Activated CD4-positive, alpha-beta memory T cell treated with anti-CD3 and anti-CD28 coated beads, Interleukin-2, amount 10 ng/mL, durations not matched to agents 7 days and 5 days (primary cell): ENCODE measurements around the gene DICER1. TPM values are rescaled to one million over a fixed set of nuclear protein-coding genes. Genes with fewer than 3 reads are reported as not detected.
A peak's percentile ranks its signal among the peaks of the same experiment; 100 is the strongest.
"Not testable (repeated sequence)": the region's sequence is repeated elsewhere in the genome, so short reads cannot be mapped to it uniquely, and the experiment has no call there.

Source experiments
- CTCF ChIA-PET: fragments of 350-600 bp; sonication (Branson Sonifier 250); formaldehyde crosslinking; loops from one replicate; lab custom pipeline; 2021; ENCODE audit warnings: antibody characterized with exemption, inconsistent platforms; lab: Charles Lee
- POLR2A ChIA-PET: fragments of 350-600 bp; sonication (Branson Sonifier 250); formaldehyde crosslinking; loops from one replicate; lab custom pipeline; 2021; ENCODE audit warnings: antibody characterized with exemption; lab: Charles Lee
- DNase-seq: peaks from one replicate; pipeline ENCODE4 v3.0.0-alpha.2; 2020
- H3K27ac Mint-ChIP-seq: one replicate; pipeline ENCODE4 v1.8.0; 2021; ENCODE audit warnings: mild to moderate bottlenecking, mixed read lengths
- H3K27me3 Mint-ChIP-seq: one replicate; pipeline ENCODE4 v1.8.0; 2021; ENCODE audit warnings: mixed read lengths
- H3K36me3 Mint-ChIP-seq: one replicate; pipeline ENCODE4 v1.8.0; 2021; ENCODE audit warnings: low read depth, mixed read lengths
- H3K4me1 Mint-ChIP-seq: one replicate; pipeline ENCODE4 v1.8.0; 2021; ENCODE audit warnings: mixed read lengths
- H3K4me3 Mint-ChIP-seq: one replicate; pipeline ENCODE4 v1.8.0; 2021; ENCODE audit warnings: mild to moderate bottlenecking, mixed read lengths
- H3K9me3 Mint-ChIP-seq: one replicate; pipeline ENCODE4 v1.8.0; 2021; ENCODE audit warnings: mixed read lengths
- total RNA-seq, 2 experiments: library from RNA; stranded (reverse); gene quantifications; one replicate each; pipeline ENCODE4 v1.2.3, GENCODE V29; 2021

Gene DICER1
- total RNA-seq, 2 experiments from 2014 or later: 46.9 to 52.8 TPM

GRCh38 chr14:95182379-95182778 lies 25.1 kb upstream of the DICER1 start:
- CTCF ChIA-PET: no interaction called here
- H3K4me1 Mint-ChIP-seq: no peaks in the 10 kb centered on the region
- no peak overlapping the region for H3K4me3 Mint-ChIP-seq
- no peaks in the 10 kb centered on the region for H3K36me3 Mint-ChIP-seq
- no peaks in the 10 kb centered on the region for H3K9me3 Mint-ChIP-seq
- POLR2A ChIA-PET: no interaction called here
- no peak overlapping the region for H3K27ac Mint-ChIP-seq
- DNase-seq: no peak
- H3K27me3 Mint-ChIP-seq: peaks cover 16% of the 10 kb centered on the region

- no peak overlapping the region for H3K27ac Mint-ChIP-seq
- peaks cover 7% of the 10 kb centered on the region for H3K27me3 Mint-ChIP-seq
- no peaks in the 10 kb centered on the region for H3K4me1 Mint-ChIP-seq
- H3K36me3 Mint-ChIP-seq: no peaks in the 10 kb centered on the region
- no peak overlapping the region for H3K4me3 Mint-ChIP-seq
- H3K9me3 Mint-ChIP-seq: no peaks in the 10 kb centered on the region
- no peak for DNase-seq
- ChIA-PET POLR2A (no interaction called here), CTCF (no interaction called here)
Measured at GRCh38 chr14:95180966-95181741, 23.8 kb upstream of the DICER1 start.

GRCh38 chr14:95175670-95176069 lies 18.3 kb upstream of the DICER1 start:
- DNase-seq, H3K4me1 Mint-ChIP-seq, H3K27me3 Mint-ChIP-seq, CTCF ChIA-PET, H3K27ac Mint-ChIP-seq, POLR2A ChIA-PET, H3K36me3 Mint-ChIP-seq, H3K4me3 Mint-ChIP-seq, H3K9me3 Mint-ChIP-seq: not testable (repeated sequence)

GRCh38 chr14:95174184-95174792 lies 17.0 kb upstream of the DICER1 start:
- no peaks in the 10 kb centered on the region for H3K4me1 Mint-ChIP-seq
- no peak overlapping the region for H3K27ac Mint-ChIP-seq
- H3K9me3 Mint-ChIP-seq: no peaks in the 10 kb centered on the region
- H3K27me3 Mint-ChIP-seq: peaks cover 3% of the 10 kb centered on the region
- no peaks in the 10 kb centered on the region for H3K36me3 Mint-ChIP-seq
- H3K4me3 Mint-ChIP-seq: no peak overlapping the region
- no peak for DNase-seq
- POLR2A ChIA-PET: interaction anchor here (1.3 kb wide), 1 partner anchor 18 kb away, joined by 4 read pairs; no protein-coding TSS in a partner anchor
- CTCF ChIA-PET: no interaction called here

GRCh38 chr14:95173518-95173917 lies 16.2 kb upstream of the DICER1 start:
- H3K36me3 Mint-ChIP-seq: no peaks in the 10 kb centered on the region
- DNase-seq: no peak
- no peak overlapping the region for H3K4me3 Mint-ChIP-seq
- CTCF ChIA-PET: no interaction called here
- H3K9me3 Mint-ChIP-seq: no peaks in the 10 kb centered on the region
- POLR2A ChIA-PET: no interaction called here
- H3K27me3 Mint-ChIP-seq: peaks cover 3% of the 10 kb centered on the region
- no peak overlapping the region for H3K27ac Mint-ChIP-seq
- no peaks in the 10 kb centered on the region for H3K4me1 Mint-ChIP-seq

GRCh38 chr14:95167177-95167576 lies 9.8 kb upstream of the DICER1 start:
- H3K36me3 Mint-ChIP-seq: peaks cover 3% of the 10 kb centered on the region
- CTCF ChIA-PET: no interaction called here
- no peak overlapping the region for H3K4me3 Mint-ChIP-seq
- no peaks in the 10 kb centered on the region for H3K27me3 Mint-ChIP-seq
- POLR2A ChIA-PET: no interaction called here
- no peaks in the 10 kb centered on the region for H3K4me1 Mint-ChIP-seq
- H3K27ac Mint-ChIP-seq: no peak overlapping the region
- DNase-seq: no peak
- H3K9me3 Mint-ChIP-seq: peaks cover 11% of the 10 kb centered on the region

- no peaks in the 10 kb centered on the region for H3K27me3 Mint-ChIP-seq
- H3K9me3 Mint-ChIP-seq: peaks cover 11% of the 10 kb centered on the region
- CTCF ChIA-PET: no interaction called here
- no peak overlapping the region for H3K27ac Mint-ChIP-seq
- H3K36me3 Mint-ChIP-seq: peaks cover 3% of the 10 kb centered on the region
- no peaks in the 10 kb centered on the region for H3K4me1 Mint-ChIP-seq
- DNase-seq: no peak
- POLR2A ChIA-PET: no interaction called here
- H3K4me3 Mint-ChIP-seq: no peak overlapping the region
Measured at GRCh38 chr14:95165517-95165916, 8.2 kb upstream of the DICER1 start.

- CTCF ChIA-PET: no interaction called here
- POLR2A ChIA-PET: no interaction called here
- no peak for DNase-seq
- Mint-ChIP-seq H3K4me1 (no peaks in the 10 kb centered on the region), H3K36me3 (peaks cover 3% of the 10 kb centered on the region), H3K4me3 (no peak overlapping the region), H3K27ac (no peak overlapping the region), H3K27me3 (no peaks in the 10 kb centered on the region), H3K9me3 (peaks cover 11% of the 10 kb centered on the region)
Measured at GRCh38 chr14:95164506-95164905, 7.2 kb upstream of the DICER1 start.

- H3K4me3 Mint-ChIP-seq: no peak overlapping the region
- ChIA-PET POLR2A (no interaction called here), CTCF (no interaction called here)
Measured at GRCh38 chr14:95163666-95164065, 6.3 kb upstream of the DICER1 start.

GRCh38 chr14:95163132-95163531 lies 5.8 kb upstream of the DICER1 start:
- Mint-ChIP-seq H3K27ac (no peak overlapping the region), H3K4me1 (peaks cover 2% of the 10 kb centered on the region), H3K9me3 (peaks cover 11% of the 10 kb centered on the region), H3K4me3 (no peak overlapping the region), H3K27me3 (no peaks in the 10 kb centered on the region), H3K36me3 (peaks cover 3% of the 10 kb centered on the region)
- ChIA-PET POLR2A (no interaction called here), CTCF (no interaction called here)
- DNase-seq: no peak

More at GRCh38 chr14:95163666-95164065, 6.3 kb upstream of the DICER1 start:
- Mint-ChIP-seq H3K27ac (no peak overlapping the region), H3K36me3 (peaks cover 3% of the 10 kb centered on the region), H3K9me3 (peaks cover 11% of the 10 kb centered on the region), H3K4me1 (peaks cover 1% of the 10 kb centered on the region), H3K27me3 (no peaks in the 10 kb centered on the region)
- DNase-seq: no peak

GRCh38 chr14:95162641-95163040 lies 5.3 kb upstream of the DICER1 start:
- DNase-seq: no peak
- POLR2A ChIA-PET: no interaction called here
- no peak overlapping the region for H3K4me3 Mint-ChIP-seq
- H3K36me3 Mint-ChIP-seq: peaks cover 3% of the 10 kb centered on the region
- H3K4me1 Mint-ChIP-seq: peaks cover 7% of the 10 kb centered on the region
- CTCF ChIA-PET: no interaction called here
- peaks cover 11% of the 10 kb centered on the region for H3K9me3 Mint-ChIP-seq
- H3K27me3 Mint-ChIP-seq: no peaks in the 10 kb centered on the region
- no peak overlapping the region for H3K27ac Mint-ChIP-seq

GRCh38 chr14:95157048-95157326 lies 342 bp downstream of the DICER1 start:
- H3K27ac Mint-ChIP-seq: no peak overlapping the region
- no peaks in the 10 kb centered on the region for H3K27me3 Mint-ChIP-seq
- H3K36me3 Mint-ChIP-seq: peaks cover 13% of the 10 kb centered on the region
- DNase-seq: no peak
- H3K4me3 Mint-ChIP-seq: peak overlapping the region; percentile 95
- ChIA-PET CTCF (no interaction called here), POLR2A (interaction anchor here (1.0 to 1.7 kb wide), 5 partner anchors 9 to 377 kb away, joined by 3 to 5 read pairs (median 4); partner anchors contain the start of gene CLMN)
- H3K9me3 Mint-ChIP-seq: no peaks in the 10 kb centered on the region
- H3K4me1 Mint-ChIP-seq: peaks cover 34% of the 10 kb centered on the region

GRCh38 chr14:95156161-95157047 lies 925 bp downstream of the DICER1 start:
- CTCF ChIA-PET: no interaction called here

More at GRCh38 chr14:95156161-95157047, 925 bp downstream of the DICER1 start:
- peak; percentile 39 for DNase-seq
- H3K27me3 Mint-ChIP-seq: no peaks in the 10 kb centered on the region
- peak overlapping the region; percentile 73 for H3K4me3 Mint-ChIP-seq
- POLR2A ChIA-PET: interaction anchor here (0.6 to 1.7 kb wide), 4 partner anchors 8 to 38 kb away, joined by 3 to 5 read pairs (median 4); no protein-coding TSS in a partner anchor
- peaks cover 38% of the 10 kb centered on the region for H3K4me1 Mint-ChIP-seq
- peaks cover 13% of the 10 kb centered on the region for H3K36me3 Mint-ChIP-seq
- peak overlapping the region; percentile 50 for H3K27ac Mint-ChIP-seq
- no peaks in the 10 kb centered on the region for H3K9me3 Mint-ChIP-seq
